Mononuclear cell (primary cell): ENCODE results near the gene SIGLEC15. TPM values are rescaled to one million over a fixed set of nuclear protein-coding genes. Genes with fewer than 3 reads are reported as not detected.

Source experiments
- H3K27me3 ChIP-seq: 2 replicates; pipeline ENCODE4 v1.6.0; 2011; ENCODE audit warnings: low read length, control low read depth; ENCODE audit not compliant: insufficient read depth
- H3K4me1 ChIP-seq: 2 replicates; pipeline ENCODE4 v1.5.1; 2011; ENCODE audit warnings: mild to moderate bottlenecking, low read length, control low read depth; ENCODE audit not compliant: insufficient read depth
- H3K4me3 ChIP-seq: 2 replicates; pipeline ENCODE4 v1.5.1; 2011; ENCODE audit warnings: mild to moderate bottlenecking, low read length, moderate library complexity
- H3K9me3 ChIP-seq: 2 replicates; pipeline ENCODE4 v1.5.1; 2011; ENCODE audit warnings: low read depth, mild to moderate bottlenecking, control low read depth, low read length
- total RNA-seq: library from RNA; depleted of rRNA; stranded (reverse); fragments of >200 nt; gene quantifications from one replicate; pipeline ENCODE4 v1.2.3, GENCODE V29; 2012

Gene SIGLEC15, protein sequence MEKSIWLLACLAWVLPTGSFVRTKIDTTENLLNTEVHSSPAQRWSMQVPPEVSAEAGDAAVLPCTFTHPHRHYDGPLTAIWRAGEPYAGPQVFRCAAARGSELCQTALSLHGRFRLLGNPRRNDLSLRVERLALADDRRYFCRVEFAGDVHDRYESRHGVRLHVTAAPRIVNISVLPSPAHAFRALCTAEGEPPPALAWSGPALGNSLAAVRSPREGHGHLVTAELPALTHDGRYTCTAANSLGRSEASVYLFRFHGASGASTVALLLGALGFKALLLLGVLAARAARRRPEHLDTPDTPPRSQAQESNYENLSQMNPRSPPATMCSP
- total RNA-seq, result 0.42 TPM

GRCh38 chr18:45825258-45826044 is at the start of gene SIGLEC15:
TSS of gene SIGLEC15 (plus strand) at chr18:45825675. CDS start at chr18:45825729, 54 bp downstream.
- Histone ChIP-seq H3K9me3 (no peaks in the 10 kb centered on the region), H3K27me3 (peaks cover 7% of the 10 kb centered on the region), H3K4me3 (no peak within 1 kb of the TSS), H3K4me1 (peaks cover 44% of the 10 kb centered on the region)

DNA sequence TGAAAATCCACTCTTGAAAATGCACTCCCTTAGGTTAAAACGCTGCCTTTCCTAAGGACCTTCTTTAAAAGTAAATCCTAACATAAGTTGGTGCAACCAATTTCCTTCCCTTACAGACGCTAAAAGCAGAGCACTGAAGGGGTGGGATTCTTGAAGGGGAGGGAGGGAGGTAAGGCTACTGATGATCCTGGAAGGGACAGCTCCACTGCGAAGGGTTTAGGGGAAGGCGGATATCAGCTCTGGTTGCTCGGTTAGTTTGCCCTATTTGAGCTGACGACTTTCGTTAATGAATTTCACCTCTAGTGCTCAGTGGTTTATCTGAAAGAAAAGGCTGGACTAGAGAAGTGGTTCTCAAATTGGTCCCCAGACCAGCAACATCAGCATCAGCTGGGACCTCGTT is 49.7 kb upstream of the SIGLEC15 start:
- peaks cover 24% of the 10 kb centered on the region for H3K4me1 ChIP-seq
- H3K9me3 ChIP-seq, result no peaks in the 10 kb centered on the region
- peak overlapping the region; percentile 44 for H3K4me3 ChIP-seq
- H3K27me3 ChIP-seq, result peaks cover 3% of the 10 kb centered on the region

- Histone ChIP-seq H3K9me3 (no peaks in the 10 kb centered on the region), H3K27me3 (peaks cover 3% of the 10 kb centered on the region), H3K4me1 (peaks cover 24% of the 10 kb centered on the region), H3K4me3 (no peak overlapping the region)
Measured at GRCh38 chr18:45777393-45777792, 48.1 kb upstream of the SIGLEC15 start.

- Histone ChIP-seq H3K4me3 (no peak overlapping the region), H3K4me1 (peaks cover 6% of the 10 kb centered on the region), H3K9me3 (no peaks in the 10 kb centered on the region), H3K27me3 (no peaks in the 10 kb centered on the region)
Measured at GRCh38 chr18:45780568-45780967, 44.9 kb upstream of the SIGLEC15 start.

- Histone ChIP-seq H3K4me3 (no peak overlapping the region), H3K27me3 (no peaks in the 10 kb centered on the region), H3K9me3 (no peaks in the 10 kb centered on the region), H3K4me1 (no peaks in the 10 kb centered on the region)
Measured at GRCh38 chr18:45782662-45783061, 42.8 kb upstream of the SIGLEC15 start.

DNA sequence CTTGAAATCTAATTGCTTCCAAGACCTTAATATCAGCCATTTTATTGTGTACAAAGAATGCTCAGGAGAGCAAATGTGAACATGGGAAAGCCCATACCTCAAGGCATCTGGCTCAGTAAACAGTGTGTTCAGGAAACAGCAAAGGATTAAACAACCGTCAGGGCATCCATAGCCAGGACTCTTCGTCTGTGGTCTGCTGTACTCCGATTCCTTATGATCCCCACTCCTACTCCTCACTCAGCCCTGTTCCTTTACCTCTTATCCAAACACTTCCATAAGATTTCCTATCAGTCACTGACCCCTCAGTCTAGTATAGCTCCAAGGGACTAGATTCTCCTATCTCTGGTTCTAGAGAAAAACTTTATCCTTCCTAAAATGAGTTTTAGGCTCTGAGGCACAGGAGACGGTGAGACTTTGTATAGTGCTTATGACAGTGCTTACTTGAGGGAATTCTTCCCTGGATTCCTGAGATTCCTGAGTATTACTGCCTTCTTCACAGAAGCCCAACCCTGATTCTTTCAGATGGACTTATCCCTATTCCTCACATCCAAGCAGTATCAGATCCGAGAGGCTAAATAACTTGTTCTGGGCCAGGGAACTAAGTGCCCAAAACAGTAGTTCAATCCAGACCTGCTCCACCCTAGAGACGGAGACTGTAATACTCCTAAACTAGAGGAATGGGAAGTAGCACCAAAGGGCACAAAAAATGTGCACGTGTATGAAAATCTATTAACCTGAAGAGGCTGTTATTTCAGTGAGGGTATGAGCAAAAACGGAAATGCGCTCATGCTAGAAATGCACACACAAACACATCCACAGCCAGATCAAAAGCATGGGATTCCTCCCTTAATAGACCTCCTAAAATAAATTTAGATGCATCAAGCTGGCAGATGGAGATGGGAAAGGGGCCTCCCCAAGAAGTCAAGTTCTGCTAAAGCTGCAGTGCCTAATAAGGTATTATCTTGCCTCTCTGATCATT is 42.1 kb upstream of the SIGLEC15 start:
- no peaks in the 10 kb centered on the region for H3K9me3 ChIP-seq
- no peaks in the 10 kb centered on the region for H3K4me1 ChIP-seq
- no peak overlapping the region for H3K4me3 ChIP-seq
- no peaks in the 10 kb centered on the region for H3K27me3 ChIP-seq

GRCh38 chr18:45785134-45785533 is 40.3 kb upstream of the SIGLEC15 start:
- no peaks in the 10 kb centered on the region for H3K4me1 ChIP-seq
- no peaks in the 10 kb centered on the region for H3K9me3 ChIP-seq
- no peak overlapping the region for H3K4me3 ChIP-seq
- H3K27me3 ChIP-seq, result no peaks in the 10 kb centered on the region

- Histone ChIP-seq H3K4me1 (no peaks in the 10 kb centered on the region), H3K27me3 (no peaks in the 10 kb centered on the region), H3K9me3 (no peaks in the 10 kb centered on the region), H3K4me3 (no peak overlapping the region)
Measured at GRCh38 chr18:45786941-45787340, 38.5 kb upstream of the SIGLEC15 start.

- Histone ChIP-seq H3K4me3 (no peak overlapping the region), H3K4me1 (no peaks in the 10 kb centered on the region), H3K27me3 (no peaks in the 10 kb centered on the region), H3K9me3 (no peaks in the 10 kb centered on the region)
Measured at GRCh38 chr18:45787346-45787745, 38.1 kb upstream of the SIGLEC15 start.

GRCh38 chr18:45788861-45789260 is 36.6 kb upstream of the SIGLEC15 start:
- Histone ChIP-seq H3K4me1 (no peaks in the 10 kb centered on the region), H3K27me3 (no peaks in the 10 kb centered on the region), H3K4me3 (no peak overlapping the region), H3K9me3 (no peaks in the 10 kb centered on the region)

DNA sequence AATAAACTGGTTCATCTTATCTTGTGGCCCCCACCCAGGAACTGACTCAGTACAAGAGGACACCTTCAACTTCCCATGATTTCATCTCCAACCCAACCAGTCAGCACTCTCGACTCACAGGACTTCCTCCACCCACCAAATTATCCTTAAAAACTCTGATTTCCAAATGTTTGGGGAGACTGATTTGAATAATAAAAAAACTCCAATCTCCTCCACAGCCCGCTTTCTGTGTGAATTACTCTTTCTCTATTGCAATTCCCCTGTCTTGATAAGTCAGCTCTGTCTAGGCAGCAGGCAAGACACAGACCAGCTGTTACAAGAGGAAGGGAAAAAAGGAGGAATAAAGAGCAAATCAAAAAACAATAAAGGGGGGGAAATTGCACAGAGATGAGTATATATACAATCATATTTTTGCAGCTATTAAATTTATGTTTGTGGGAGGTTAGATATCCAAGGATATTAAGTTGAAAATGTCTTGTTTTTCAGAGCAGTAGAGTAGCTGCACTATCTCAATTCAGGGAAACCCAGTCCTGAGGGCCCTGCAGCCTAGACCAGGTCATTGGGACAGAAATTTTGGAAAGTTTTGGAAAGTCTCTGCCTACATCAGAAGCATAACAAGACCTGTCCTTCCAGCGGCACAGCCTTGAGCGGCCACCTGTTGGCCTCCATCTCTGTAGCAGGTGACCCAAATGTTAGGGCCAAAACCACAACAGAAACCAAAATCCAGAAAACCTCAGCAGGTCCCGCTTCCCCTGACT is 32.8 kb upstream of the SIGLEC15 start:
- H3K4me3 ChIP-seq, result no peak overlapping the region
- H3K9me3 ChIP-seq, result no peaks in the 10 kb centered on the region

GRCh38 chr18:45793264-45793965 is 32.1 kb upstream of the SIGLEC15 start:
- Histone ChIP-seq H3K9me3 (no peaks in the 10 kb centered on the region), H3K27me3 (no peaks in the 10 kb centered on the region), H3K4me1 (no peaks in the 10 kb centered on the region), H3K4me3 (no peak overlapping the region)

More for the DNA sequence above, 32.8 kb upstream of the SIGLEC15 start:
- Histone ChIP-seq H3K27me3 (no peaks in the 10 kb centered on the region), H3K4me1 (no peaks in the 10 kb centered on the region)

- H3K4me1 ChIP-seq, result no peaks in the 10 kb centered on the region
- H3K4me3 ChIP-seq, result no peak overlapping the region
- peaks cover 14% of the 10 kb centered on the region for H3K9me3 ChIP-seq
- peaks cover 4% of the 10 kb centered on the region for H3K27me3 ChIP-seq
Measured at GRCh38 chr18:45801416-45802004, 24.0 kb upstream of the SIGLEC15 start.
